Measurements from ENCODE around the gene GAS1. TPM values are rescaled to one million over a fixed set of nuclear protein-coding genes. Genes with fewer than 3 reads are reported as not detected.

The GAS1 gene
- polyA plus RNA-seq, 1 donor from 2014 or later, result 0.26 TPM

GRCh38 chr9:86975036-86975435, 27.7 kb upstream of the GAS1 start:
- H3K27me3 Mint-ChIP-seq, result peaks cover 5% of the 10 kb centered on the region
- peaks cover 0 to 3% (median 0%) of the 10 kb centered on the region in 3 donors for H3K9me3 Mint-ChIP-seq
- no peak overlapping the region for H3K4me3 Mint-ChIP-seq
- H3K4me1 Mint-ChIP-seq, result no peaks in the 10 kb centered on the region
- H3K36me3 Mint-ChIP-seq, result no peaks in the 10 kb centered on the region
- no peak overlapping the region for H3K27ac Mint-ChIP-seq

- peaks cover 5% of the 10 kb centered on the region for H3K27me3 Mint-ChIP-seq
- no peaks in the 10 kb centered on the region for H3K4me1 Mint-ChIP-seq
- H3K4me3 Mint-ChIP-seq, result no peak overlapping the region
- no peaks in the 10 kb centered on the region for H3K9me3 Mint-ChIP-seq
- H3K27ac Mint-ChIP-seq, result no peak overlapping the region
- no peaks in the 10 kb centered on the region for H3K36me3 Mint-ChIP-seq
Observed at GRCh38 chr9:86974421-86974820, 27.1 kb upstream of the GAS1 start.

GRCh38 chr9:86971742-86972141, 24.4 kb upstream of the GAS1 start:
- no peaks in the 10 kb centered on the region for H3K36me3 Mint-ChIP-seq
- H3K4me1 Mint-ChIP-seq, result no peaks in the 10 kb centered on the region
- peaks cover 2% of the 10 kb centered on the region for H3K27me3 Mint-ChIP-seq
- no peak overlapping the region for H3K27ac Mint-ChIP-seq
- H3K4me3 Mint-ChIP-seq, result no peak overlapping the region
- H3K9me3 Mint-ChIP-seq, result no peaks in the 10 kb centered on the region

GRCh38 chr9:86968258-86968920, 21.1 kb upstream of the GAS1 start:
- Mint-ChIP-seq H3K27ac (no peak overlapping the region), H3K4me1 (no peaks in the 10 kb centered on the region), H3K36me3 (no peaks in the 10 kb centered on the region), H3K4me3 (no peak overlapping the region), H3K27me3 (peaks cover 2% of the 10 kb centered on the region), H3K9me3 (no peaks in the 10 kb centered on the region)

- no peaks in the 10 kb centered on the region for H3K9me3 Mint-ChIP-seq
- H3K4me3 Mint-ChIP-seq, result no peak overlapping the region
- no peaks in the 10 kb centered on the region for H3K4me1 Mint-ChIP-seq
- peak overlapping the region in 1 of 3 donors; percentile 12 for H3K27ac Mint-ChIP-seq
- no peaks in the 10 kb centered on the region for H3K36me3 Mint-ChIP-seq
- peaks cover 2% of the 10 kb centered on the region for H3K27me3 Mint-ChIP-seq
Observed at GRCh38 chr9:86966852-86967511, 19.7 kb upstream of the GAS1 start.

- Mint-ChIP-seq H3K36me3 (no peaks in the 10 kb centered on the region), H3K27me3 (peaks cover 2% of the 10 kb centered on the region), H3K4me3 (no peak overlapping the region), H3K4me1 (peaks cover 0 to 1% (median 0%) of the 10 kb centered on the region in 3 donors), H3K27ac (no peak overlapping the region), H3K9me3 (no peaks in the 10 kb centered on the region)
Observed at GRCh38 chr9:86965636-86966395, 18.5 kb upstream of the GAS1 start.

- no peak overlapping the region for H3K27ac Mint-ChIP-seq
- H3K9me3 Mint-ChIP-seq, result no peaks in the 10 kb centered on the region
- no peak overlapping the region for H3K4me3 Mint-ChIP-seq
- H3K27me3 Mint-ChIP-seq, result peaks cover 3% of the 10 kb centered on the region
- H3K4me1 Mint-ChIP-seq, result peaks cover 0 to 1% (median 0%) of the 10 kb centered on the region in 3 donors
- H3K36me3 Mint-ChIP-seq, result no peaks in the 10 kb centered on the region
Observed at GRCh38 chr9:86962692-86963091, 15.4 kb upstream of the GAS1 start.

GRCh38 chr9:86960938-86961337, 13.6 kb upstream of the GAS1 start:
- H3K27me3 Mint-ChIP-seq, result peaks cover 3% of the 10 kb centered on the region
- no peak overlapping the region for H3K4me3 Mint-ChIP-seq
- peaks cover 0 to 1% (median 0%) of the 10 kb centered on the region in 3 donors for H3K4me1 Mint-ChIP-seq
- no peak overlapping the region for H3K27ac Mint-ChIP-seq
- no peaks in the 10 kb centered on the region for H3K9me3 Mint-ChIP-seq
- no peaks in the 10 kb centered on the region for H3K36me3 Mint-ChIP-seq

GRCh38 chr9:86958203-86958602, 10.9 kb upstream of the GAS1 start:
- no peak overlapping the region for H3K4me3 Mint-ChIP-seq
- H3K36me3 Mint-ChIP-seq, result no peaks in the 10 kb centered on the region
- H3K9me3 Mint-ChIP-seq, result no peaks in the 10 kb centered on the region
- H3K27me3 Mint-ChIP-seq, result peaks cover 3% of the 10 kb centered on the region
- peaks cover 0 to 1% (median 0%) of the 10 kb centered on the region in 3 donors for H3K4me1 Mint-ChIP-seq
- no peak overlapping the region for H3K27ac Mint-ChIP-seq

- Mint-ChIP-seq H3K4me3 (no peak overlapping the region), H3K27me3 (peaks cover 2% of the 10 kb centered on the region), H3K9me3 (peaks cover 0 to 3% (median 2%) of the 10 kb centered on the region in 3 donors), H3K4me1 (no peaks in the 10 kb centered on the region), H3K36me3 (peaks cover 2% of the 10 kb centered on the region), H3K27ac (no peak overlapping the region)
Observed at GRCh38 chr9:86955561-86955960, 8.3 kb upstream of the GAS1 start.

GRCh38 chr9:86955042-86955441, 7.7 kb upstream of the GAS1 start:
- Mint-ChIP-seq H3K9me3 (peaks cover 0 to 3% (median 2%) of the 10 kb centered on the region in 3 donors), H3K36me3 (peaks cover 2% of the 10 kb centered on the region), H3K4me3 (no peak overlapping the region), H3K27me3 (no peaks in the 10 kb centered on the region), H3K4me1 (no peaks in the 10 kb centered on the region), H3K27ac (no peak overlapping the region)

GRCh38 chr9:86953181-86953580, 5.9 kb upstream of the GAS1 start:
- Mint-ChIP-seq H3K4me1 (peaks cover 0 to 4% (median 3%) of the 10 kb centered on the region in 3 donors), H3K4me3 (no peak overlapping the region), H3K36me3 (peaks cover 2% of the 10 kb centered on the region), H3K9me3 (peaks cover 0 to 3% (median 2%) of the 10 kb centered on the region in 3 donors), H3K27me3 (no peaks in the 10 kb centered on the region), H3K27ac (no peak overlapping the region)

GRCh38 chr9:86948074-86948929, 996 bp upstream of the GAS1 start:
- Mint-ChIP-seq H3K4me1 (peaks cover 5 to 12% (median 9%) of the 10 kb centered on the region in 3 donors), H3K36me3 (peaks cover 2% of the 10 kb centered on the region), H3K27me3 (peaks cover 11% of the 10 kb centered on the region), H3K4me3 (peak overlapping the region; percentile 78 to 97 (median 90)), H3K27ac (peak overlapping the region in 2 of 3 donors; percentile 29 to 72), H3K9me3 (peaks cover 0 to 3% (median 2%) of the 10 kb centered on the region in 3 donors)

- Mint-ChIP-seq H3K27me3 (peaks cover 17% of the 10 kb centered on the region), H3K4me1 (peaks cover 5 to 12% (median 9%) of the 10 kb centered on the region in 3 donors), H3K4me3 (peak overlapping the region; percentile 78 to 90 (median 85)), H3K9me3 (no peaks in the 10 kb centered on the region), H3K27ac (no peak overlapping the region), H3K36me3 (no peaks in the 10 kb centered on the region)
Observed at GRCh38 chr9:86946201-86947145, 833 bp downstream of the GAS1 start.
